Stimulated activated CD4-positive, alpha-beta T cell treated with anti-CD3 and anti-CD28 coated beads, Interleukin-1b, Interleukin-23, amount 100 ng/mL, for 24 hours (primary cell): Measurements from ENCODE around the gene MYOF.
"Not testable (repeated sequence)": the region's sequence is repeated elsewhere in the genome, so short reads cannot be mapped to it uniquely, and the experiment has no call there.

Experiments used
- DNase-seq, 4 experiments: peaks; one replicate each; pipeline ENCODE4 v3.0.0-alpha.2; 2020; ENCODE audit warnings: low read depth in 4 of 4, low spot score in 1 of 4

The MYOF gene

DNA sequence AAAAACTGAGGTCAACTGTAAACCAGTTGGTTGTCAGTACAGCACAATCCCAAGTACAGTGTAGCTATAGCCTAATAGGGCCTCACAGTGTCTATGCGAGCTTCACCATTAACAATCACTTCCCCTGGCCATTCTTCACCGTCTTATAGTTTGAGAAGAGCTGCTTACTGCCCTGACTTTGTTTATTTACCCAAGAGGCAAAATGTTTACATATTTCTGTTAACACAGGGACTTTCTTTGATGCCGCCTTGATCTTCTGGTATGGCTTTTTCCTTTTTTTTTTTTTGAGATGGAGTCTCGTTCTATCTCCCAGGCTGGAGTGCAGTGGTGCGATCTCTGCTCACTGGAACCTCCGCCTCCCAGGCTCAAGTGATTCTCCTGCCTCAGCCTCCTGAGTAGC, 3.3 kb downstream of the MYOF start:
- no peak for DNase-seq

DNA sequence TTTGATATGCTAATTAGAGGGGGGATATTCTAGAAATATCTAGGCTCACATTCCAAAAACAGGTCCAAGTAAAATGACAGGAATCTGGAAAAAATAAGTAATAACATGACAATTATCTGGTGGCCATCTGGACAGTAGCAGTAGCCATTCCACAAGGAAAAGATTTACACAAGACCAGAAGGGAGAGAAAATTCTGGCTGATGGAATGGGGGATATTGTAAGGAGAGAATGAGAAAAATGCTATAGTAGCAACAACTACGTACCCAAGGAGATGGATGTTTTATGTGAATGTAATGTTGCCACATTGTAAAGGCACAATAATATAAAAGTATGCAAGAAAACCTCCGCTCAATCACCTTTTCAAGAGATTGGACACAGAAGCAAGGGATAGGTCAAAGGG, 5.4 kb downstream of the MYOF start:
- no peak for DNase-seq

DNA sequence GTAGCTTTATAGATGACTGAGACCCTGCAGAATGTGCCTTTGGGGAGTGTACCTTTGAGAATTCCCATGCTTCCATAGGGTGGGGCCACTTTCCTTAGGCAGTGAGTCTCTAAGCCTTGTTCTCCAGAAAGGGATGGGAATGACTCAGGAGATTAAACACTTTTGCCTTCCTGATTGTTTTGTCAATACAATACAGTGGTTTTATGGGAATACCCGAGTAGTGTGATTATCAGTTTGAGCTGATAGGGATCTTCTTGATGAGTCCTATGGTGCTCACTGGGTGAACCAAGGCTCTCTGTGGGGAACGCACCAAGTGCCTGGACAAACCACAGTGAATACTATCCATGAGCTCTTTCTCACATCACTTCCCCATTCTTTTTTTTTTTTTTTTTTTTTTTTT, 6.3 kb downstream of the MYOF start:
- no peak for DNase-seq

DNA sequence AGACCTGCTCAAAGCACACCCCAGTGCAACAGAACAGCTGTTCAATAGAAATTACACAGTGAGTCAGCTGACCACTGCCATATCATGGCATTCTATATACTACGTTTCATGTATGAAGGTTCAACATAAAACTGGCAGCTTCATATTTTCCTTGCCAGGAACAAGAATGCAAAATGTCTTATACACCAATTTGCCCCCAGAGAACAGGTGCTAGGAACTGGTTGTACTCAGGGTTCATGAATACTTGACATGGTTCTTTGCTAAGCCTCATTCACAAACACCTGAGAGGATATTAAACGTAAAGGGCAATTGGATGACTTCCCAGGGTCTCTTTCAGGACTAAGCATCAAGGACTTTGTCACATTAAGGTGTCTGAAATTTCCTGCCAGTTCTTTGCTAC, 6.9 kb downstream of the MYOF start:
- no peak for DNase-seq

DNA sequence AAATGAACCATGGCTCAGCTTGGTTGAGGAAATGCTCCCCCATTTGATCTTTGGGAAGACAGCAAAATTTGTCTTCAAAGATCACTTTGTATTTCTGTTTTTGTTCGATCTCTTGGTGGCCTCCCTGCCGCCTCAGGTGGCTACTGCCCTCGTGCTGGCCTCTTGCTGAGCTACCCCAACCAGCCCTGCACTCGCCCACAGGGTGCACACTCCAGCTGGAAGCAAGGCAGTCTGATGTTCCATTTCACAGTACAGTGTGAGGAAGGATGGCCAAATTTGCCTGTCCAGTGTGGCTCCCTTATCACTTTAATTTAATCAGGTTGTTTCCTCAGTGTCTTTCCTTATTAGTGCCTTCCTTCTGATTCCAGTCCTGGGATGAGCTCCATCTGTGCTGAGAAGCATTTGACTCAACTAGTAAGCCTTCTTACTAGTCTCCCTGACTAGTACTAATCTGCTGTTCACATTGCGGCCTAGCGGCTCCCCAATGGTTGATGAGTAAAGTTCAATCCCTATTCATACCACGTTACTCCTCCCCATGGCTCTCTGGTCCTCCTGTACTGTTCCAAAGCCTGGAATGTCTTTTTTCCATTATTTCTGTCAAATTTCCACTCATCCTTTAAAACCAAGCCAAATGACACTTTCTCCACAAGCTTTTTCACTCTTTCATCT, 8.2 kb downstream of the MYOF start:
- DNase-seq = no peak

DNA sequence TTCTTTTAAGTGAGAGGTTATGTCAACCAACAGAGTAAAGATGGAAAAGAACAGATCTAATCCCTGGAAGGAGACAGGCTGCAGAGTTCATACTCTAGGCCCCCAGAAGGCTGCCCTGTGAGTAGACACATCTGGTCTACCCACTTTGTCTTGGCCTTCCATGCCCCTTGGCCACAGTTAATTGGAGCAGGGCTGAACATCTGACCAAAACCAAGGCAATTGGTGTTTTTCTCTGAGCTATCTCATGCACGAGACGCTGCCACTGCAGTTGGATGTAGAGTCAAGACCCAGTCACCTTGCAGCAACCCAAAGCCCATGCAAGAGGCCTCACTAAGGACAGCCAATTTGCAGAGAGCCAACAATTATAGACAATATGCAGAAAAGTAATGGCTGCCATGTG, 9.0 kb downstream of the MYOF start:
- no peak for DNase-seq

DNA sequence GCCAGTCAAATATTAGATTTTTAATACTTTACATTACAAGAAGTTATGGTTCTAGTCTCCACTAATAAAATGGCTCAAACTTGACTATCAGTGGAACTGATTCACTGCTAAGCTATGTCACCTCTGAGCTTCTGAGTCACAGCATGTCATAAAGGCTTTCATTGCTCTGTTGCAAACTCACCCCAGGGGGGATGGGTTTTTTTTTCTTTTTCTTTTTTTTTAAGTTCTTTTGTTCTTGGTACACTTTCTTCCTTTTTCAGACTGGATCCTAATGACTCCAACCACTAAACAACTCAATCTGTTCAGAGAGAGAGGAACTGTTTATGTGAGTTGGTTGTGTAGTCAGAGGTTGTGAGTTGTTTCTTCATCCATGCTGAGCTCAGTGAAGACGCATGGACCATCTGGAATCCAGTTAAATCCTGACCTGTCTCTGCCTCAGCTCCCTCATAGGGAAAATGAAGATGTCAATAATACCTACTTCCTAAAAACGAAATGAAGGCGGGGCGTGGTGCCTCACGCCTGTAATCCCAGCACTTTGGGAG, 11.0 kb downstream of the MYOF start:
- no peak for DNase-seq

DNA sequence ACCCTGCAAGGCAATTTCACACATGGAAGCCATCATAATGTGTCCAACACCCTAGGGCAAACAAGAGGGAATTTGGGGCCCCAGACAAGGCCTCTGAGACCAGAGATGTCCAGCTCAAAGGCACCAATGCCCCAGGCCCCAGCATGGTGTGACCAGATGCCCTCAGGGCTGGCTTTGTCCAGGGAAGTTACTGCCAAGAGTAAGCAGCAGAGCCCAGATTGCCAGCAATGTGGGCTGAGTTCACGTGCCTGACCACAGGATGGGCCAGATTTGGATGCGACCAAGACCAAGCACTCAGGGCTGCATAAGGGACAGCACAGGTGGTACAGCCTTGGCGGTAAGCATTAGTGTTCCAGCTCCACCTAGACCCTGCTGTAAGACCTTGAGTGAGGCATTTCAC, 12.7 kb downstream of the MYOF start:
- no peak for DNase-seq

DNA sequence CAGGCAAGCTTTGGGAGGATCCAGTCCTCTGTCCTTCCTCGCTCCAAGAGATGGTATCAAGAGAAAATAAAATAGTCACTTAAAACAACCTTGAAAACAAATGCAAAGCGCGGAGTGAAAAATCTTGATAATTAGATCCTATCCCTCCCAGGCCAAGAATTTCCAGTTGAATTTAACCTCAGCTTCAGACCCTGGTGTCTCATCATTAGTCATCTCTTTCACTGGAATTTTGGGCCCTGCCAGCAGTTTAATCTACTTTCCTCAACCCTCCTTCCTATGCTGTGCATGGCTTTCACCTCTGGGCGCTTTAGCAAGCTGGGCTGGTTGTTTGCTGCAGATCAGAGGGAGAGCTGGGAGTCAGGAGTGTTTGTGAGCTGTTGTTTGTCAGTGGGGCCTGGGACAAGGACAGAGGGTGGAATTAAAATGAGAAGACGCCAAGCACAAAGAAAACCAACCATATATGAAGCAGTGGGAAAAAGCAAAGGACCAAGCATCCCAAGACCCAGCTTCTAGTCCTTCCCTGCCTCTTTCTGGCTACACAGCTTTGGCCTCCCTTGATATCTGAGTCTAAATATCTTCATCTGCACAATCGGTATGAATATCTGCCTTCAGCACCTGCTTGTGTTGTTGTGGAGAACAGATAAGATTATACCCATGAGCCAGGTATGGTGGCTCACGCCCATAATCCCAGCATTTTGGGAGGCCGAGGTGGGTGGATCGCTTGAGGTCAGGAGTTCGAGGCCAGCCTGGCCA, 13.5 kb downstream of the MYOF start:
- DNase-seq = no peak

DNA sequence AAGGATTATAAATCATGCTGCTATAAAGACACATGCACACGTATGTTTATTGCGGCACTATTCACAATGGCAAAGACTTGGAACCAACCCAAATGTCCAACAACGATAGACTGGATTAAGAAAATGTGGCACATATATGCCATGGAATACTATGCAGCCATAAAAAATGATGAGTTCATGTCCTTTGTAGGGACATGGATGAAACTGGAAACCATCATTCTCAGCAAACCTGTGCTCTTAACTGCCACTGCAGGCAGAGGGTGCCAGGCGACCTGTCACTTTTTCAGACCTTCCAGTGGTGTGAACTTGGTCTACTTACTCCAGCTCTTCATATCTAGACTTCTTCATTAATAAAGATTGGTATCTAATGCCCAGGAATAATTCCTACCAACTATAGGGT, 14.5 kb downstream of the MYOF start:
- not testable (repeated sequence) for DNase-seq

DNA sequence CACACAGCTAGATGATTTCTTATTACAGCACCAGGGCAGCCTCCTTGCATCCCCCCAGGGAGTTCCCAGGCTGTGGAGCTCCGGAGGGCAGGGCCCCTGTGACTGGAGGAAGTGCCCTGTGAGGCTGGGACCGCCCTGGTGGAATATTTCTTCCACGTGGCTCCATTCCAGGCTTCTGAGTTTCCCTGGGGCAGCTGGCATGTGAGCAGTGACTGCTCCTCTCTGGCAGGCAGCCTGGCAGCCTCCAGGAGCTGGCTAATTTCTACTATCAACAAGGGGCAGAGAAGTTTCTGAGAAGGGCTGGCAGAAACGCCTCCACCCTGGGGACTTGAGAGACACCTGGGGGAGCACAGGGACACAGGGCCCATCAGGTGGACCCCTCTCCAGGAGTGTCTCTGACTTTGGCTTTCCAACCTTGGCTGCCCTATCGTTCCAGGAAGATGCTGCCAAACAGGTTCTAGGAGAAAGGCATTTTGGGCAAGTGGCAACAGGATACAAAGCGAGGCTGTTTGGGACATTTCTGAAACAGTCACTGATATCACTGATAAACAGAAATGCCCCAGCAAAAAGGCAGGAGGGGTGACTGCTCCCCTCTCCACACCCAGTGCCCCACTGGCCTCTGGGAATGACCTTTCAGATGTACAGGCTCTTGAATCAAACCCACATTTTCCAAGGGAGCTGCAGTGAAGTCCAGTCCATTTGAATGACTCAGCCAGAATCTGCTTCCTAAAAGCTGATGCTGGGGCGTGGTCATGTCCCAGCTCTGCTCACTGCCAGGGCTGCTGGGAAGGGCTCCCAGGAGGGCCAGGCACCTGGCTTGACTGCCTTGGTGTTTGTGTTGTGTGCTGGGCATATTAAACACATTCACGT, 16.1 kb downstream of the MYOF start:
- DNase-seq = no peak

DNA sequence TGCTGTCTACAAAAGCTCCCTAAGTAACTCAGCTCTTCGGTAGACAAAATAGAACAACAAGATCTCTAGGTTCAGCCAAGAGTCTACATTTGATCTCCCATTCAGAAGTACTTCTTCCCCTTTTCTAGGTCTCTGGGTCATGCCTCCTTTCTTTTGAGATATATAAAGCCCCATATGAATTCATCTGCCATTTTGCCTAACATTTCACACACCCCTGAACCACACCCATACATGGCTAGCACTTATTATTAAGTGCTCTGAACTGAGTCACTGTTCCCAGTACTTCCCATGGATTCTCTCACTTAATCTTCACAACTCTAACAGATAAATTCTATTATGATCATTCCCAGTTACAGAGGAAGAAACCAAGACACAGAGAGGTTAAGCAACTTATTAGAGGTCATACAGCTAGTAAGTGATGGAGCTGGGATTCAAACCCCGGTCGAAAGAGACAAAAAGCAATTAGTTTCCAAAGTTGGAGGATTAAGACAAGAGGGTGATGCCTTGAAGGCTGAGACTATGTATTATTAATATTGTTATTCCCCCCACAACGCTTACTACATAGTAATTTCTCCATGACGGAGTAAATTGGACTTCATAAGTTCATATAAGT, 17.3 kb downstream of the MYOF start:
- DNase-seq = no peak

DNA sequence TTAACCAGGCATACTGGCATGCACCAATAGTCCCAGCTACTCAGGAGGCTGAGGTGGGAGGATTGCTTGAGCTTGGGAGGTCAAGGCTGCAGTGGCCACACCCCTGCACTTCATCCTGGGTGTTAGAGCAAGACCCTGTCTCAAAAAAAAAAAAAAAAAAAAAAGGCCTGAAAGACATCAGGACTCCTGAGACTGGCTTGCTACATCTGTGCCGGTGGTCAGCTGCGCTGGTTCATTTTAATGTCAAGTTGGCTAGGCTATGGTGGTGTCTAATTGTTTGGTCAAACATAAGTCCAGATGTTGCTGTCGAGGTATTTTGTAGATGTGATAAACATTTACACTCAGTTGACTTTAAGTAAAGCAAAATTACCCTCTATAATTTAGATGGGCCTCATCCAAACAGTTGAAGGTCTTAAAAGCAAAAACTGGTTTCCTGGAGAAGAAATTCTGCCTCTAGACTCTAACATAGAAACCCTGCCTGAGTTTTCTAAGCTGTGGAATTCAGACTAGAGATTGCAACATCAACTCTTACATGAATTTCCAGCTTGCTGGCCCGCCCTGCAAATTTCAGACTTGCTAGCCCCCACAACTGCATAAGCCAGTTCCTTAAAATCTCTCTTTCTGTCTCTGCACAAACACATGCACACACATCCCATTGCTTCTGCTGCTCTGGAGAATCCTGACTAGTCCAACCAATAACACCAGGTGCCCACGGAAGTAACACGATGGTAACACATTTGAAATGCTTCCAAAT, 18.2 kb downstream of the MYOF start:
- DNase-seq = no peak

DNA sequence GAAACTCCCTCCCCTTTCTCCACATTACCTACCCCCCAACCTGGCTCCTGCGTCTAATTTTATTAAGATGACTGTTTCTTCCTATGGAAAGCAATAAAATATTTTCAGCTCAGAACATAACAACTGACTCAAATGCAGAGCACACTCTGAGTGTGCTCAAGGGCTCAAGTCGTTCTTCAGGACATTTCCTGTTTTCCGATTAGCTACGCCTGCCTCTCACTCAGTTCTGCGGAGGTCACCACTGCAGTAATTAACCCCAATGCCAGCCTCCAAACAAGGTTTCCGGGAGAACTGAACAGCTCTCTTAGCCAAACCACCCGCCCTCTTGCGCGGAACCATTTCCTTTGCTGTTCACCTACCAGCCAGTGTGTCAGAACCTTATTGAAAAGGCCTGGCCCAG, 19.3 kb downstream of the MYOF start:
- peak in 1 of 4 experiments; percentile 19 for DNase-seq

DNA sequence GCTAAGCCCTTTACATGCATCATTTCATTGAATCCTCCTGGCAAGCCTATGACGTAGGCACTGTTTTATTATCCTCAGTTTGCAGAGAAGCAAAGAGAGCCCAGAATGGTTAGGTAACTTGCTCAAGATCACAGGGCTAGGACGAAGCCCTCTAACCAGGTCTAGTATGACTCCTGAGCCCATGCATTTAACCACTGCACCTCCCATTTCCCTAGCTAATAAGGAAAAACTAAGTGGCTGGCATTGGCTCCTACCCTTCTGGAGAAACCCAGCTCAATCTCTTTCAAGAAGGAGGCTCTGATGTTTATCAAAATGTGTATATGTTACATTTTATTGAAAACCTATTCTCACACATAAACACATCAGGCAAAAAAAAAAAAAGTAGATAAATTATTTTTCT, 19.8 kb downstream of the MYOF start:
- no peak for DNase-seq

DNA sequence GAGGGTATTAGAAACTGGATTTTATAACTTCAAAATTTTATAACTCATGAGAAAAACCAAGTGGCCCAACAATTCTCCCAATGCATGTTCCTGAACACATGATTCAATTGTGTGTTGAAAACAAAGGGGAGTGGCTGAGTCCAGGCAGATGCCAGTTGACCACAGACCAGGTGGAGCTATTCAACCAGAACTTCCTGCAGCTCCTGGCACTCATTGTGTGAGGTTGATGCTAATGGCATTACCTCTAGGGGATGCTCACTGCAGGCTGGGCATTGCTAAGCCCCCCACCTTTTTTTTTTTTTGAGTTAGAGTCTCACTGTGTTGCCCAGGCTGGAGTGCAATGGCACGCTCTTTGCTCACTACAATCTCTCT, 20.3 kb downstream of the MYOF start:
- no peak for DNase-seq

DNA sequence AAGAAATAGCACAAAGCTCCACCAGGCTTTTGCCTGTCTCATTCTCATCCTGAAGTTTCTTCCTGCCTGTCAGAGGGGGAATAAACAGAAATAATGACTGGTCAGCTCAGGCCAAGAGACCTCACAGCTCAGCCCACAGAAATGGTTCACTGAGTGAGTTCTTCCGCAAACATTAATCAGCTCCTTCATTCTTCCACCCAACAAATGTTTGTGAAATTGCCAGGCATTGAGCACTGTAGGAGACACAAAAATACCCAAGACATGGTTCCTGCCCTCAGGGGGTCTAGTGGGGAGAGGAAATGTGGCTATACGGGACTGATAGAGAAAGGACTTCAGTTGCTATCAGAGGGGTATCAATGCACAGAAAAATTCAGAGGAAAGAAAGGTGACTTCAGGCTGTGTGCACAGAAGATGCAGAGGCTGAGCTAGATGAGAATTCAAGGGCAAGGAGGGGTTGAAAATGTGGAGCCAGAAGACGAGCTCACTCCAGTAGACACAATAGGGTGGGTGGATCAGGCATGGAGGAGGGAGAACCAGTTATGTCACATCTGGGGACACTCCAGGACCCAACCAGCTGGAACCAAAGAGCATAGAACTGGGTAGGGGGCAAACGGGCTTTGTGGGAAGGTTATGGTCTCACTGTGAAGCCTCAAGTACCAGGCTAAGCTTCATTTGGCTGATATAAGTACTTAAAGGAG, 20.9 kb downstream of the MYOF start:
- DNase-seq = no peak

DNA sequence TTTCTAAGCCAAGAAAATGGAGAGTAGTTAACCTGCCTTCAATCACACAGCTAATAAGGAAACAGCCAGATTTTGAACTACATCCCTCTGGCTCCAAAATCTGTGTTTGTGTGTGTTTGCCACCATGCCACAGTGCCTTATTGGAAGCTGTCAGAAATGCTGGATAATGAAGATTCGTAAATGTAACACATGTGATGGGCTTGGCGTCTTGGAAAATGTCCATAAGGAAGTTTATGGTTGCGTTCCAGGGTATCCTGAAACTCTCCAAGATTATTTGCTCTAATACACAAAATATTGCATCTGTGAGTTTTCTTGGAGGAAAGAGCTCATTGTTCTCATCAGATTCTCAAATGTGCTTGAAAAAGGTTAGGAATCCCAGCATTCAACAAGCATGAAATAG, 22.7 kb downstream of the MYOF start:
- DNase-seq = no peak

DNA sequence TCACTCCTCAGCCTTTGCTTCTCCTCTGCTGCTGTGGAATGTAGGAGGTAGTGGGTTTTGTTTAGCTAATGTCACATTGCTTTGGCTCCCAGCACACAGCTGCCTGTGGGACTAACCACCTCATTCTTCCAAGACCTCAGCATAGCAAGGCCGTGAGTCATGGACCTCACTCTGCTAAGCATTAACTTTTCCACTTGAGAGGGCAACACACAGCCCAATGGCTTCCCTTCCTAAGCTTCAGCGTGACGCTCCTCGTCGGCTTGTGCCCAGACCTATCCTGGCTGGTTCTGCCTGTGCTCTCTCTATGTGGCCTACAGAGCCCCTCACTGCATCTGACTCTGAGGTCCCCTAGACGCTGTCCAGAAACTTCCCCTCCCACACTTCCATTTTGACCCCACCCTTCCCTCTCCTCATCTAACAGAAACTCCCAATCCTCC, 23.3 kb downstream of the MYOF start:
- no peak for DNase-seq

DNA sequence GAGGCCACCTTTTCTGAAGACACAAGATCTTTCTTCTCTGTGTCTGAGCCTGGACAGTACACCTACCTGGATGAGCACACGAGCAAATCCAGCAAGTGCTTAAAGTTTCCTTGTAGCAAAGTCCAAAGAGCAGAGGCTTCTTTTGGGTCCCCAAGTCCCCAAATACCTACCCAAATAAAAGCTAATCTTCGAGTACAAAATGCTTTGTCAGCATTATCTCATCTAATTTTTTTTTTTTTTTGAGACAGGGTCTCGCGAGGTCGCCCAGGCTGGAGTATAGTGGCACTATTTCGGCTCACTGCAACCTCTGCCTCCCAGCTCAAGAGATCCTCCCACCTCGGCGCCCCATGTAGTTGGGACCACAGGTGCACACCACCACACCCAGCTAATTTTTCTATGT, 24.6 kb downstream of the MYOF start:
- no peak for DNase-seq
